Measurements from ENCODE around the gene DHX32.
"Not testable (repeated sequence)": the region's sequence is repeated elsewhere in the genome, so short reads cannot be mapped to it uniquely, and the experiment has no call there.

Gene DHX32

DNA sequence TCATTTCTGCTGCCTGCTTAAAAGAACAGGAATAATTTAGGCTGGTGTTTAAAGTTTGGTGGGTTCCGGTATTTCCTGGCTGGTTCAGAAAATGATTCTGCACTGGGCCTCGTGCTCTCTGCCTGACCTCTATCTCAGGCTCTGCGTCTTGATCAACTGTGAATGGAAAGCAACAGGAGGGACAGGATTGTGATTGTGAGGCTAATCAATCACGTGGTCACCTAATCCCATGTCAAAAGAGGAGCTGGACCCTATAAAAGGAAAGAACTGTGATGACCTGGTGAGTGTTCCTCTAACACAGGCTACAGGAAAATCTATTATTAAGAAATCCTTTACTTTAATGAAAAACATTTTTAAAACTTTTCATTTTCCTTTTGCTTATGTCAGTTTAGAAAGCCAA lies at the start of gene DHX32:
Gene DHX32 (minus strand): TSS at position 101 of the 400 bp plus-strand sequence. CDS start 468 bp downstream, outside the sequence.
- DNase-seq (ENCODE audit: low read depth), result no peak

- DNase-seq (ENCODE audit: low read depth), result no peak
Measured at GRCh38 chr10:125929618-125930017, 48.5 kb upstream of the DHX32 start.

DNA sequence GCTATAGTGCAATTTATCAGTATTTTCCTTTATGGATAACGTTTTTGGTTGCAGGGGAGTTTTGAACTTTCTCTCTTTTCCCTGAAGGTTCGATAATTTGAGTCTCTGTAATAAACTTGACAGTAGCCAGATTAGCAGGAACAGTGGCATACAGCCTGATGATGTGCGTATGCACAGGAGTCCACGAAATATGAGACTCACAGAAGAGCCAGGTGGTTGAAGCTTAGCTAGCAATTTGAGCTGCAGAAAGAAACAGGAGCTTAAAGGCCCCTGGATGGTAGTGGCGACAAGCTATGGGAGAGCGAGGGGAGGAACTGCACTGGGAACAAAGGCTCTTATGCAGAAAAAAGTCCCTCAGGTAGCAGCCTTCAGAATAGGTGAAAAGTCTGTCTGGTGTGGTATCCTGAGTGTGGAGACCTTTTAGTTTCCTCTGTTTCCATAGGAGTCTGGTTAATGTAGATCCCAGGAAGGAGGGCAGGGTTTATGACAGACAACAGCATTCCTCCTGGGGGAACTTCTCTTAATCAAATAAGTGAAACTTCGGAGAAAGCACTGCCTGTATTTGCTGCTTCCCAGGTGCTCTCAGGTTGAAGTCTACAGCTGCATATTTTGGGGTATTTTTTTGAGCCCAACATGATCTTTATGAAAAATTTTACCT lies 48.0 kb upstream of the DHX32 start:
- DNase-seq (ENCODE audit: low read depth), result no peak

DNA sequence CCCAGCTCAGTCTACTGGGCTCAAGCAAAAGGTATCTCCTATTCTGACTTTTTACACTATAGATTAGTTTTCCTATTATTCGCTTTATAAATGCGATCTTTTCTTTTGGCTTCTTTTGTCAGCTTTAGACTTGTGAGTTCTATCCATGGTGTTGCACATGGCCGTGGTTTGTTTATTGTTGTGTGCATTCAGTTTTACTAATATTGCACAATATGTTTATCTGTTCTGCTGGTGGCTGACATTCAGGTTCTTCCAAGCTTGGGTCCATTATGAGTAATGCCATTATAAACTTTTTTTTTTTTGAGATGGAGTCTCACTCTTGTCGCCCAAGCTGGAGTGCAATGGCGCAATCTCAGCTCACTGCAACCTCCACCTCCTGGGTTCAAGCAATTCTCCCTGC lies 46.2 kb upstream of the DHX32 start:
- not testable (repeated sequence) for DNase-seq (ENCODE audit: low read depth)

- no peak for DNase-seq (ENCODE audit: low read depth)
Measured at GRCh38 chr10:125926247-125926646, 45.2 kb upstream of the DHX32 start.

DNA sequence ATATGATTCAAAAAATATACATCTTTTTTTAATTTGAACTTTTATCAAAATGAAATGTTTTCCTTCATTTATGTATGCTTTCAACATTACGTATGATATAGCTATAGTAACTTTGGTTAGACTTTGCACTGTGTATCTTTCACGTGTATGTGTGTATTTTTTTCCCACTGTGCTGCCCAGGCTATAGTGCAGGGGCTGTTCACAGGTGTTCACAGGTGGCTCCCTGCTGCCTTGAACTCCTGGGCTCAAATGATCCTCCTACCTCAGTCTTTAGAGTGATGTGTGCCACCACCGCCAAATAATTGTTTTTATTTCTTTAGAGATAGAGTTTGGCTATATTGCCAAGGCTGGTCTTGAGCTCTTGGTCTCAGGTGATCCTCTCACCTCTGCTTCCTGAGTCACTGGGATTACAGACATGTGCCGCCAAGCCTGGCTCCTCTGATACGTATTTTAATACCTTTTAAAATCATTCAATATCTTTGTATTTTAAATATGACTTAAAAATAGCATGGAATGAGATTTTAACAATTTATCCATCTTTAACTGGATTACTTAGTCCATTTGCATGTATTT lies 44.3 kb upstream of the DHX32 start:
- DNase-seq (ENCODE audit: low read depth), result no peak

DNA sequence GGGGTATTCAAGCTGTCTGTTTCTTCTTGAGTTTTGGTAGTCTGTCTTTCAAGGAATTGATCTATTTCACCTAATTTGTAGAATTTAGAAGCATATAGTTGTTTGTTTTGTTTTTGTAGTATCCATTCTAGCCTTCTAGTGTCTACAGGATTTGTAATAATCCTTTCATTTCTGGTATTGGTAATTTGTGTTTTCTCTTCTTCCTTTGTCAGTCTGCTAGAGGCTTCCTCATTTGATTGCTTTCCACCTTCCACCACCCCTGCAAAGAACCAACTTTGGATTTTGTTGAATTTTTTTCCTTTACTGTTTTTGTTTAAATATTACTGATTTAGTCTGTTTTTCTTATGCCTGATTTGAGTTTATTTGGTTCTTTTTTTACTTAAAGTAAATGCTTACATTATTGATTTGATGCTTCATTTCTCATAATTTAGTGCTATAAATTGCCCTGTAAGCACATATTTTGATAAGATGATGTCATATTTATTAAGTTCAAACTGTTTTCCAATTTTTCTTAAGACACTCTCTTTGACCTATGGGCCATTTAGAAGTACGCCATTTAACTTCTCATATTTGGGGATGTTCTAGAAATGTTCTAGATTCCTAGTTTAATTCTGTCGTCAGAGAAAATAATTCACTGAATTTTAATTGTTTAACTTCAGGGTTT lies 40.7 kb upstream of the DHX32 start:
- not testable (repeated sequence) for DNase-seq (ENCODE audit: low read depth)

DNA sequence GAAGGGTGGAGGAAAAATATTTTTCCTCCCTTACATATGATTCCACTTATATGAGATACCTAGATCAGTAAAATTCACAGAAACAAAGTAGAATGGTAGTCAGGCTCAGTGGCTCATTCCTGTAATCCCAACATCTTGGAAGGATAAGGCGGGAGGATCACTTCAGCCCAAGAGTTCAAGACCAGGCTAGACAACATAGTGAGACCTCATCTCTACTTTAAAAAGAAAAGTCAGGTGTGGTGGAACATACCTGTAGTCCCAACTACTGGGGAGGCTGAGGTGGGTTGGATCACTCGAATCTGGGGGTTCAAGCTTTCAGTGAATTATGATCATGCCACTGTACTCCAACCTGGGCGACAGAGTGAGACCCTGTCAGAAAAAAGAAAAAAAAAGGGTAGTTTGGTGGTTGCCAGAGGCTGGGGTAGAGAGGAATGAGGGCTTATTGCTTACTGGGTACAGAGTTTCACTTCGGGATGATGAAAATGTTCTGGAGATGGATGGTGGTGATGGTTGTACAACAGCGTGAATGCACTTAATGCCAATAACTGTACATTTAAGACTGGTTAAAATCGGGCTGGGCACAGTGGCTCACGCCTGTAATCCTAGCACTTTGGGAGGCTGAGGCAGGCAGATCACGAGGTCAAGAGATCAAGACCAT lies 36.7 kb upstream of the DHX32 start:
- not testable (repeated sequence) for DNase-seq (ENCODE audit: low read depth)

DNA sequence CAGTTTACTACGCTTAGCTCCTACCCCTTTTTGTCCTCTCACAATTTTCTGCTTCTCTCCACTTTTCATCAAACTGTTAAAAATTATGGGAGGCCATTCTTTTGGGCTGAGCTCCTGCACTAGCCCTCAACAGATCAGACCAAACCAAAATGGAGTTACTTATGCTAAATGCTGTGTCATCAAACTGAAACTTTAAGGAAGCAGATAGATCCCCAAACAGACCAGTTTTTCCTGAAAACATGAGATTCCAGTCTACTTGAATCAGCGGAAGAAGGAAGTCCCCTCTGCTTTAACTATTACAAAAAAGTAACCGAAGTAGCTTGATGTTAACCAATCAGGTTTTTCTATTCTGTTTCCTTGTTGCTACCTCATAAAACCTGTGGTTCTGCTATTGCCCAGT lies 35.9 kb upstream of the DHX32 start:
- DNase-seq (ENCODE audit: low read depth), result no peak

- DNase-seq (ENCODE audit: low read depth), result not testable (repeated sequence)
Measured at GRCh38 chr10:125913277-125913676, 32.2 kb upstream of the DHX32 start.

- no peak for DNase-seq (ENCODE audit: low read depth)
Measured at GRCh38 chr10:125911990-125912389, 30.9 kb upstream of the DHX32 start.

- DNase-seq (ENCODE audit: low read depth), result no peak
Measured at GRCh38 chr10:125911145-125911544, 30.1 kb upstream of the DHX32 start.

DNA sequence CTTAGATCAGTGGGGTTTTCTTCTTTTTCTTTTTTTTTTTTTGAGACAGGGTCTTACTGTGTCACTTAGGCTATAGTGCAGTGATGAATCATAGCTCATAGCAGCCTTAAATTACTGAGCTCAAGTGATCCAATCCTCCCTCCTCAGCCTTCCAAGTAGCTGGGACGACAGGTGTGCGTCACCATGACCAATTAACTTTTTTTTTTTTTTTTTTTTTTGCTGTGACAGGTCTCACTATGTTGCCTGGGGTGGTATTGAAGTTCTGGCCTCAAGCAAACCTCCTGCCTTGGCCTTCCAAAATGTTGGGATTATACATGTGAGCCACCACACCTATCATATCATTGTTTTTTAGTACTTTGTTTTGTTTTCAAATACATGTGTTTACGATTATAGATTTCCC lies 28.4 kb upstream of the DHX32 start:
- DNase-seq (ENCODE audit: low read depth), result not testable (repeated sequence)

GRCh38 chr10:125908813-125909212 lies 27.7 kb upstream of the DHX32 start:
- DNase-seq (ENCODE audit: low read depth), result not testable (repeated sequence)

DNA sequence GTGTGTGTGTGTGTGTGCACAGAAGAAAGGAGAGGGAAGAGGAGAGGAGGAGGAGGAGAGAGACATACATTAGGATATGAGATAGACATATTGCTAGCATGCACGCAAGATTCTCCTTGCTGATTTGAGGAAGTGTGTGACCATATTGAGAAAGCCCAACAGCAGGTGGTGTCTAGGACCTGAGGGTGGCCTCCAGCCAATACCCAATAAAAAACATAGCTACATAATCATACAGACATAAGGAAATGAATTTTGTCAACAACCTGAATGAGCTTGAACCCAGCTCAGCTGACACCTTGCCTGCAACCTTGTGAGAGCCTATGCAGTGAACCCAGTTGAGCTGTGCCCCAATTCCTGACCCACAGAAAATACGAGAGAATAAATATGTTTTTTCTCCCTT lies 26.5 kb upstream of the DHX32 start:
- not testable (repeated sequence) for DNase-seq (ENCODE audit: low read depth)

DNA sequence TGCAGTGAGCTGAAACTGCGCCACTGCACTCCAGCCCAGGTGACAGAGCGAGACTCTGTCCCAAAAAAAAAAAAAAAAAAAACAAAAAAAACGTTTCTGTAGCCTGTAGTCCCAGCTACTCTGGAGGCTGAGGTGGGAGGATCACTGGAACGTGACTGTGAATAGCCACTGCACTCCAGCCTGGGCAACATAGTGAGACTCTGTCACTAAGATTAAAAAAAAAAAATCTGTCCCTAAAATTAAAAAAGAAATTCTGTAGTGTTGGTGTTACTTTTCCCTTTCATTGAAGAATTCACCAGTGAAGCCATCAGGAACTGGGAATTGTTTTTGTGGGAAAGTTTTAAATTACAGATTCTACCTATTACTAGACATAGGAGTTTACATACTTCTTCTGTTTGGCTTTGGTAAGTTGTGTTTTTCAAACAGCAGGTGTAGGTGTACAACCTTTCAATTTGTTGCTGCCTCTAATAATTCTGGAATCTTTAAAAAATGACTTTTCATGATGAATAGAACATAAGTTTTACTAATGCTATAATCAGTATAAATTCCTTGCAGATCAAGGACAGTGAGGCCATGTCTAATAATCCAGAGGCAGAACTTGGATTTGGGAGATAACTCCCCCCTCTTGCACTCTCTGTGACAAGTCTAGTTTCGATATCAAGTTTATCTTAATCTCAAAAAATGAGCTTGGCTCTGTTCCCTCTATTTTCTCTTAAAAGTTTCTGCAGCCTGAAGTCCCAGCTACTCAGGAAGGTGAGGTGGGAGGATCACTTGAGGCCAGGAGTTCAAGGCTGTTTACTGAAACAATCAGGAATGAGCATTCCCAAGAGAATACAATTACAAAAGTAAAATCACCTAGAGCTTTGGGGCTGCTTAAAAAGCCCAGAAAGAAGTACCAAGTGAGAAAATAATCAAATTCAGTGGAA lies 24.2 kb upstream of the DHX32 start:
- DNase-seq (ENCODE audit: low read depth), result not testable (repeated sequence)

DNA sequence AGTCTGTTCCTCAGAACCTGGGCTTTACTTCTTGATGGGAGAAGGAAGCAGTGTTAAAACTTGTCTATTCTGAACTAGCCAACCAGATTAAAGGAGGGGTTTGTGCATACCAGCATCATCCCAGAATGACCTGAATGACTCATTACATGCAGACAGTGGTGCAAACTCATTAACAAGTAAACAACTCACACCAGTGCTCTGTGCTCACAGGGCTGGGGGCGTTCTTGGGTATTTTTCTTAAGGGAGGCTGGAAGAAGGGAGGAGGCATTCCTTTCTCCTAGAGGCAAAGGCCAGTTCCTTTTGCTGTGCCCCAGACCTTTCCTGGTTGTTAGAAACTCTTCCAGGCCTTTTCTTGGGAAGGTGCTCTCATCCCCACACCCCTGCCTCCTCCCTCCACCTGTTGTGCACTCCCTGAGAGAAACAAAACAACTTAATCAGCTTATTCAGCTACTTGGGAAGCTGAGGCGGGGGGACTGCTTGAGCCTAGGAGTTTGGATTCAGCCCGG lies 22.1 kb upstream of the DHX32 start:
- not testable (repeated sequence) for DNase-seq (ENCODE audit: low read depth)

GRCh38 chr10:125900963-125901362 lies 19.9 kb upstream of the DHX32 start:
- DNase-seq (ENCODE audit: low read depth), result not testable (repeated sequence)

DNA sequence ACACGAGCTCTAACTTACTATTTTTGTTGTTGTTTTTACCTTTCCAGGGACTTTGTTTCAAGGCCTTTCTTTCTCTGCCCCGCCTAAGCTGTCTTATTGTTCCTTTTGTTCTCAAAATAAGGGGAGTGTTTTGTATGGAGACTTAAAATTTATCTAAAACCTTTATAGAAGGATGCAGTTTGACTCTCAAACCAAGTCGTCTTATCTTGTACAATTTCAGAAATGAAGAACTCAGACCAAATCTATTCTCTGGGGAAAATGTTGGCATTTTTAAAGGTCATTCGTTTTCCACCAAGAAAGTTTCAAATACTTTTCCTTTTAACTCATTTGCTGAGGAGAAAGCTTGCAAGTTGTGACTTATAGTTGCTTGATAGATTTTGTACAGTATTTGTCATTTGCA lies 16.2 kb upstream of the DHX32 start:
- not testable (repeated sequence) for DNase-seq (ENCODE audit: low read depth)

GRCh38 chr10:125896088-125896934 lies 15.2 kb upstream of the DHX32 start, which contains the start of gene FANK1:
FANK1 (plus strand) TSS chr10:125896564; CDS start chr10:125896643, 79 bp downstream.
- not testable (repeated sequence) for DNase-seq (ENCODE audit: low read depth)

All from non-pigmented ciliary epithelial cell (primary cell).